GM19468 (cell line): ENCODE results near the gene PRPSAP1.
"Not testable (repeated sequence)": the region's sequence is repeated elsewhere in the genome, so short reads cannot be mapped to it uniquely, and the experiment has no call there.

Experiments
- ATAC-seq: cut with Tn5 transposase; IDR thresholded peaks from one replicate; pipeline ENCODE4 v1.9.1; 2021; ENCODE audit warnings: mild to moderate bottlenecking, moderate library complexity, moderate number of reproducible peaks; ENCODE audit not compliant: unreplicated experiment; ENCODE audit errors: extremely low read depth

The PRPSAP1 gene

DNA sequence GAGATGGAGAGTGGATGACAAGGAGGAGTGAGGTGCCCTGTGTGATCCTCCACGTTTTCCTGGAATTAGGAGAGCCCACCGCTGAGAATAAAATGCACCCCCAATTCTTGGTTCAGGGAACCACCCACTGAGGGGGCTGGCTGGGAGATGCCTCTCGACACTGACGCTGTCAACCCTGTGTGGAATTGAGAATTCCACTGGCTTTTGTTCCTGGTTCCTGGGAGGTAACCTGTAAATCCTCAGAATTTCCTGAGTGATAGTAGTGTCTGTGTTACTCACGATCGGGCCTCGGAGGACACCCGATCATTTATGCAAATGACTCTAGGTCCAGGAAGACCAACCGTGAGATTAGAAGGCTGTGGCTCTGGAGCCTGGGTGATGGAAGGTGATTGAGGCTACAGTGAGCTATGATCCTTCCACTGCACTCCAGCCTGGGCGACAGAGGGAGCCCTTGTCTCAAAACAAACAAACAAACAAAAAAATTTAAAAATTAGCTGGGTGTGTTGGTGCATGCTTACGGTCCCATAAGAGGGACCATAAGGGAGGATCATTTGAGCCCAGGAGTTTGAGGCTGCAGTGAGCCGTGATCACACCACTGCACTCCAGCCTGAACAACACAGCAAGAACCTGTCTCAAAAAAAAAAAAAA, 11.7 kb upstream of the PRPSAP1 start:
- ATAC-seq, result no peak

DNA sequence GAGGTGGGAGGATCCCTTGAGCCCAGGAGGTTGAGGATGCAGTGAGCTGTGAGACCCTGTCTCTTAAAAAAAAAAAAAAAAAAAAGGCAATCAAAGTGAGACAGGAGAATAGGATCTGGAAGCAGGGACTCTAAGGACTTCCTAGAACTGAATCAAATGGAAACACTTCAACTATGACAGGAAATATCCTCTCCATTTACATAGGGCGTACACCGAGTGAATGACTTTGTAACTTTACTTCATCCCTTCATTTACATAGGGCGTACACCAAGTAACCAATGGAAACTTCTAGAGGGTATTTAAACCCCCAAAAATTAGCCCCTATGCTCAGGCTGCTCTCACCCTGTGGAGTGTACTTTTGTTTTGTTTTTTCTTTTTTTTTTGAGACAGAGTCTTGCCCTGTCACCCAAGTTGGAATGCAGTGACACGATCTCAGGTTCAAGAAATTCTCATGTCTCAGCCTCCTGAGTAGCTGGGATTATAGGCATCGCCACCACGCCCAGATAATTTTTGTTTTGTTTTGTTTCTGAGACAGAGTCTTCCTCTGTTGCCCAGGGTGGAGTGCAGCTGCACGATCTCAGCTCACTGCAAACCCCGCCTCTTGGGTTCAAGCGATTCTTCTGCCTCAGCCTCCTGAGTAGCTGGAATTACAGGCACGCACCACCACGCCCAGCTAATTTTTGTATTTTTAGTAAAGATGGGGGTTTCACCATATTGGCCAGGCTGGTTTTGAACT, 9.6 kb upstream of the PRPSAP1 start:
- no peak for ATAC-seq

- ATAC-seq, result no peak
Measured at GRCh38 chr17:76360461-76360860, 6.7 kb upstream of the PRPSAP1 start.

GRCh38 chr17:76359776-76360175, 6.1 kb upstream of the PRPSAP1 start:
- not testable (repeated sequence) for ATAC-seq

DNA sequence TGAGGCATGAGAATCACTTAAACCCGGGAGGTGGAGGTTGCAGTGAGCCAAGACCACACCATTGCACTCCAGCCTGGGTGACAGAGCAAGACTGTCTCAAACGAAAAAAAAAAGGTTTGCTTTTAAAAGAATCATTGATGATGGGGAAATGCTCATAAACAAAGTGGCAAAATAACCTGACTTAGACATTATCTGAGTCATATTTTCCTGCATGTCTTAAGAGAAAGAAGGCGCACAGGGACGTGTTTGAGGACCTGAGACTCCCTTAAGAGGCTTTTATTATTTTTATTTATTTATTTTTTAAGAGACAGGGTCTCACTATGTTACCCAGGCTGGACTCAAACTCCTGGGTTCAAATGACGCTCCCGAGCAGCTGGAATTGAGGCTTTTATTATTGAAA, 5.7 kb upstream of the PRPSAP1 start:
- ATAC-seq, result no peak

DNA sequence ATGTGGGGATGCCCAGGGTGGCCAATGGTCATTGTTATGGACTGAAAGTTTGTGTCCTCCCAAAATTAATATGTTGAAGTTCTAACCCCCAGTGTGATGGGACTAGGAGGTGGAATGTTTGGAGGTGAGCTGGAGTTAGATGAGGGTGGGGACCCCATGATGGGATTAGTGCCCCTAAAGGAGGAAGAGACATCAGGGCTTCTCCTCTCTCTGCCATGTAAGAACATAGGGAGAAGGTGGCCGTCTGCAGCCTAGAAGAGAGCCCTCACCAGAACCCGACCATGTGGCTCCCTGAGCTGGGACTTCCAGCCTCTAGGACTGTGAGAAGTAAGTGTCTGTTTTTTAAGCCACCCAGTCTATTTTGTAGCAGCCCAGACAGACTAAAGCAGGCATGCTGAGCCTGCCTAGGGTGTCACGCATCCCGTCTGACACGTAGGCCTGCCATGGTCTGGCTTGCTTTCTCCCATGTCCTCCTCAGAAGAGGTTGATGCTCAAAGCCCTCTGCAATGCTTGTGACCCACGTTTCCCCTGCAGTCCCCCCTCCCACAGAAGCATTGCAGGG, 4.0 kb upstream of the PRPSAP1 start:
- ATAC-seq, result no peak

- ATAC-seq, result no peak
Measured at GRCh38 chr17:76356803-76357456, 3.2 kb upstream of the PRPSAP1 start.

DNA sequence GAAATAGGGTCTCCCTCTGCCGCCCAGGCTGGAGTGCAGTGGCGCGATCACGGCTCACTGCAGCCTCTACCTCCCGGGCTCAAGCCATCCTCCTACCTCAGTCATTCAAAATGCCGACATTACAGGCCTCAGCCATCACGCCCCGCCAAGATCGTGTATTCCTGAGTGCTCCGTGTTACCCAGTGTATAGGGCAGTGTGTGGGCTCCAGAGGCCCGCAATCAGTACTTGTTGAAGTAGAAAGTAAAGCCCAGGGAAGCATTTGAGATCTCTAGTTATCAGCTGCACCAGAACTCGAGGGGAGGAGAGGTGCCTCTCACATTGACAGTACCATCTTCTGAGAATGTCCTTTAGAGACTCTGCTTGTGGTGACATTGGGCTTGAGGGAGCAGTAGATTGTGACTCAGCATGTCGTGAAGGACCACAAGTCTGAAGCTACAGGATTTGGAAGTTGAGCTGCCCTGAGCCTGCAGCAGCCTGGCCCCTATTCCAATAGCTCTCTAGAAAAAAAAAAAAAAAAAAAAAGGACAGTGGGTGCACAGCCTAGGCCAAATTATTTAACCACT, 1.1 kb upstream of the PRPSAP1 start:
- no peak for ATAC-seq

- no peak for ATAC-seq
Measured at GRCh38 chr17:76354317-76354729, 607 bp upstream of the PRPSAP1 start.

DNA sequence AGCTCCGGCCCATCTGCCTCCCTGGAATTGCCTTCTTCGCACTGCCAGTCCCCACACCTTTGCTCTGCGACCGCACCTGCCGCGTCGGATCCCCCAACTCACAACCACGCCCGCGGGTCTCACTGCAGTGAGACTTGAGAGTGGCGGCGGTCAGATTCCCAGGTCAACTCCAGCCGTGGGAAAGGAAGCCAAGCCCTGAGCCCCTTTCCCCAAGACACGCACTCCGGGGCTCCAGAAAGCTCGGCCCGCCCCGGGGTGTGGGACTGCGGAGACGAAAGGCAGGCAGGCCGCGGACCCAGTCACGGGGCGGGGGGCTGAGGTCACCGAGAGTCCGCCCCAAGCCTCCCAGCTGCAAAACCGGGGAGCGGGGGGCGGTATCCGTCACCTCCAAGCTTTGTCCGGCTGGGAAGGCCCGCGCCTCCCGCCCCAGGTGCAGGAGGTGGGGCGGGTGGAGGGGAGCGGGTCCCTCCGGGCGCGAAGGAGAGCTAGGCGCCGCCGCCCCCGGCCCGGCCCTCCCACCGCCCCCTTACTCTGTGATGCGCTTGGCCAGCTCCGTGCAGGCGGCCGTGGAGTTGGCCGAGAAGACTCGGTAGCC, 615 bp downstream of the PRPSAP1 start:
- no peak for ATAC-seq

DNA sequence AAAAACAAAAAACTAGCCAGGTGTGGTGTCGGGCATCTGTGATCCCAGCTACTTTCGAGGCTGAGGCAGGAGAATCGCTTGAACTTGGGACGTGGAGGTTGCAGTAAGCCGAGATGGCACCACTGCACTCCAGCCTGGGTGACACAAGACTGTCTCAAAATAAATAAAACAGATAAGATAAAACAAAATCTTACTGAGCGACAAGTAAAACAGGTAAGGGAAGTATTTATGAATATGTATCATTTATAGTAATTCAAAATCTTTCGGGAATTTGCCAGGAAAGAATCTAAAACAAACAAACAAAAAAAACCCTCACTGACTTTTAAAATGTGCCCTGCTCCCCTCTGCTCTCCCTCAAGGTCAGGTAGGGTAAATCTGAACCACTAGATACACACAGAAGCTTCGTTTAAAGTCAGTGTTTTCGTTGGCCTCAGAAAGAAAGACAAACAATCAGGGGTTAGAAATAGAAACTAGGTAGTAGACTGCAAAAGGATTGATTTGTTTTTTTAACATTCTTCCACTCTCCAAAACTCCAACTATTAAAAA, 2.1 kb downstream of the PRPSAP1 start:
- ATAC-seq, result no peak

DNA sequence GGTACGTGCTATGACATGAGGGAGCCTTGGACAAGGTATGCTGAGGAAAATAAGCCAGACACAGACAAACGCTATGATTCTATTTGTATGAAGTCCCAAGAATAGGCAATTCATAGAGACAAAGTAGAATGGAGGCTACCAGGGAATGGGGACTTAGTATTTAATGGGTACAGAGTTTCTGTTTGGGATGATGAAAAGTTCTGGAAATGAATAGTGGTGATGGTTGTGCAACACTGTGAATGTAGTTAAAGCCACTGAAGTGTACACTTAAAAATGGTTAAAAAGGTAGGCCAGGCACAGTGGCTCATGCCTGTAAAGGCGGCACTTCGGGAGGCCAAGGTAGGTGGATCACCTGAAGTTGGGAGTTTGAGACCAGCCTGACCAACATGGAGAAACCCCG, 3.3 kb downstream of the PRPSAP1 start:
- ATAC-seq, result no peak

DNA sequence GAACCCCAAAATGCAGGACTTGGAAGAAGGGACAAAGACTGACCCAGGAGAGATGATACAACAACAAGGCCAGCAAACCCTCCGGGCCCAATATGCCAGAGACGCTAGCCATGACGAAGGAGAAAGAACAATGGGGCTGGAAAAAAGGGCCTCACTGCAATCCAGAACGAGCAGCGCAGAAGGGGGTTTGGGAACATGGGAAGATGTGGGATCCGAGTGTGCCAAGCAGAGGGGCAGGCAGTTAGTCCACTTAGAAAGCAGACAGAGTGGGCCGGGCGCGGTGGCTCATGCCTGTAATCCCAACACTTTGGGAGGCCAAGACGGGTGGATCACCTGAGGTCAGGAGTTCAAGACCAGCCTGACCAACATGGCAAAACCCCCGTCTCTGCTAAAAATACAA, 6.8 kb downstream of the PRPSAP1 start:
- ATAC-seq, result not testable (repeated sequence)

DNA sequence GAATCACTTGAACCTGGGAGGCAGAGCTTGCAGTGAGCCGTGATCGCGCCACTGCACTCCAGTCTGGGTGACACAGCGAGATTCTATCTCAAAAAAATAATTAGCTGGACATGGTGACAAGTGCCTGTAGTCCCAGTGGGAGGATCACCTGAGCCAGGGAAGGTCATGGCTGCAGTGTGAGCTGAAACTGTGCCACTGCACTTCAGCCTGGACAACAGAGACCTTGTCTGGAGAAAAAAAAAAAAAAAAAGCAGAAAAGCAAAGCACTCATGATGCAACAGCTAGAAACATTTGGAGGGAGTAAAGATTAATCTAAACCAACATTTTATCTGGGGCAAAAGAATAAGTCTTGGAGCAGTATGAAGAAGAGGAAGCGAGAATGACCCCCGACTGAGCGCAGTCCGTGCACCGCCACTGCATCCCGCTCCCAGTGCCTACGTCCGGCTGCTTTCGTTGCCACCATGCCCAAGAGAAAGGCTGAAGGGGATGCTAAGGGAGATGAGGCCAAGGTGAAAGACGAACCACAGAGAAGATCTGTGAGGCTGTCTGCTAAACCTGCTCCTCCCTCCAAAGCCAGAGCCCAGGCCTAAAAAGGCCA, 8.2 kb downstream of the PRPSAP1 start:
- no peak for ATAC-seq

GRCh38 chr17:76343106-76343505, 10.6 kb downstream of the PRPSAP1 start:
- ATAC-seq, result no peak

DNA sequence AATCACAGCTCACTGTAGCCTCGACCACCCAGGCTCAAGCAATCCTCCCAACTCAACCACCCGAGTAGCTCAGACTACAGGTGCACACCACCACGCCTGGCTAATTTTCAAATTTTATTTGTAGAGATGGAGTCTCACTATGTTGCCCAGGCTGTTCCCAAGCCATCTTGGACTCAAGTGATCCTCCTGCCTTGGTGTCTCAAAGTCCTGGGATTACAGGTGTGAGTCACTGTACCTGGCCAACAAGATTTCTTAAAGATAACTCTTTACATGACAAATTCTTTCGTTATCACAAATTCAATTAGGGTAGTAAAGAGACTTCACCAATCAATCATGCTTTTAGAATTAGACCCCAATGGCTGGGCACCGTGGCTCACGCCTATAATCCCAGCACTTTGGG, 12.4 kb downstream of the PRPSAP1 start:
- no peak for ATAC-seq

- ATAC-seq, result no peak
Measured at GRCh38 chr17:76337413-76337777, 16.3 kb downstream of the PRPSAP1 start.

DNA sequence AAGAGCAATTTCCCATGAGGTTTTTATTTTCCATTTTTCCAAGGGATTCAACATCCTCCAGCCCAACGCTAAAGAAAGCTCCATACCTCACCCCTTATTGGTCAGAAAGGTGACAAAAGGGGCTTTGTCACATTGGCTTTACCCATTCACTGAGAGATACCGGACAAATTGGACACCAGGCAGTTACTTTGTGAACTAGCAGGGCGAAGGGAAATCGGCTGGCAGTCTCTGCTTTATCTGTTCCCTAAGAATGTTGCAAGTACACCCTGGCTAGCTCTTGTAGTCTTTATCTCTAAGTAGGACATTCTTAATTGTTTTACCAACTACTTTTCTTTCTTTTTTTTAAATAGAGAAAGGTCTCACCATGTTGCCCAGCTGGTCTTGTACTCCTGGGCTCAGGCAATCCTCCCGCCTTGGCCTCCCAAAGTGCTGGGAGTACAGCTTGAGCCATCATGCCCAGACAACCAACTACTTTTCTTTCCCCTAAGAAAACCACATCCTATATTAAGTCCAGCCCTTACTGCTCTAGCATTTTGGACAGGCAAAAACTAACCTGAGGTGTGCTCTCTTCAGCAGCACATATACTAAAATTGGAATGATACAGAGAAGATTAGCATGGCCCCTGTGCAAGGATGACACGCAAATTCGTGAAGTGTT, 16.8 kb downstream of the PRPSAP1 start:
- ATAC-seq, result no peak

GRCh38 chr17:76335716-76336381, 17.9 kb downstream of the PRPSAP1 start:
- no peak for ATAC-seq
